Sigmoid colon (tissue), 3 donors: ENCODE measurements around the gene RWDD3.

Experiments used
- POLR2A ChIP-seq, 2 donors: fragments of 450-650 bp; IDR thresholded peaks; one replicate each; pipeline ENCODE4 v1.6.1; 2016; ENCODE audit warnings: antibody characterized with exemption in 2 of 2, mild to moderate bottlenecking in 2 of 2, moderate library complexity in 2 of 2
- TF ChIP-seq, protein P1 (sequence below), 4 experiments: fragments of 450-650 bp in 3 of 4; fragments of 200-600 bp in 1 of 4; IDR thresholded peaks; one replicate each; pipeline ENCODE4 v1.5.1; 2016 to 2019; ENCODE audit warnings: antibody characterized with exemption in 4 of 4, mild to moderate bottlenecking in 3 of 4, moderate library complexity in 2 of 4

DNA sequence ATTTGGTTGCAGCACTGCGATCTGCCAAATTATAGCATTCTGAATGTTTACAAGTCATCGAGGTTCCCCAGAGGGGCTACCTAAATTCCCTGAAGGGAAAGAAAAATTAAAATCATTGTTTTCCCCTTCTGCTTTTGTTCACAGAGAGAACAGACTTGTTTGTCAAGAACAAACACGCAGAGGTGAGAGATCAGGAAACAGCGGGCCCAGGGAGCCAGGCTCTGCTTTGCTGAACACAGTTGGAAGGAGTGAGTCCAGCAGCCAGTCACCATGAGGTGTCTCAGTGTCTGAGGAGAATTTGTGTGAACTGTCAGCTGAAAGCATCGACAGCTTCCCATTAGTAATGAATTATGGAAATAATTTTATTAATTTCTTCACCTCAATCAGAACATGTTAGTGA lies 52.5 kb downstream of the RWDD3 start:
- TF ChIP-seq, protein P1, sequence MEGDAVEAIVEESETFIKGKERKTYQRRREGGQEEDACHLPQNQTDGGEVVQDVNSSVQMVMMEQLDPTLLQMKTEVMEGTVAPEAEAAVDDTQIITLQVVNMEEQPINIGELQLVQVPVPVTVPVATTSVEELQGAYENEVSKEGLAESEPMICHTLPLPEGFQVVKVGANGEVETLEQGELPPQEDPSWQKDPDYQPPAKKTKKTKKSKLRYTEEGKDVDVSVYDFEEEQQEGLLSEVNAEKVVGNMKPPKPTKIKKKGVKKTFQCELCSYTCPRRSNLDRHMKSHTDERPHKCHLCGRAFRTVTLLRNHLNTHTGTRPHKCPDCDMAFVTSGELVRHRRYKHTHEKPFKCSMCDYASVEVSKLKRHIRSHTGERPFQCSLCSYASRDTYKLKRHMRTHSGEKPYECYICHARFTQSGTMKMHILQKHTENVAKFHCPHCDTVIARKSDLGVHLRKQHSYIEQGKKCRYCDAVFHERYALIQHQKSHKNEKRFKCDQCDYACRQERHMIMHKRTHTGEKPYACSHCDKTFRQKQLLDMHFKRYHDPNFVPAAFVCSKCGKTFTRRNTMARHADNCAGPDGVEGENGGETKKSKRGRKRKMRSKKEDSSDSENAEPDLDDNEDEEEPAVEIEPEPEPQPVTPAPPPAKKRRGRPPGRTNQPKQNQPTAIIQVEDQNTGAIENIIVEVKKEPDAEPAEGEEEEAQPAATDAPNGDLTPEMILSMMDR (IDR thresholded peaks at IDR 0.05), result no peak
- TF ChIP-seq POLR2A (IDR thresholded peaks at IDR 0.05), result no peak
